ENCODE data around the gene ATP6V1D.

DNA sequence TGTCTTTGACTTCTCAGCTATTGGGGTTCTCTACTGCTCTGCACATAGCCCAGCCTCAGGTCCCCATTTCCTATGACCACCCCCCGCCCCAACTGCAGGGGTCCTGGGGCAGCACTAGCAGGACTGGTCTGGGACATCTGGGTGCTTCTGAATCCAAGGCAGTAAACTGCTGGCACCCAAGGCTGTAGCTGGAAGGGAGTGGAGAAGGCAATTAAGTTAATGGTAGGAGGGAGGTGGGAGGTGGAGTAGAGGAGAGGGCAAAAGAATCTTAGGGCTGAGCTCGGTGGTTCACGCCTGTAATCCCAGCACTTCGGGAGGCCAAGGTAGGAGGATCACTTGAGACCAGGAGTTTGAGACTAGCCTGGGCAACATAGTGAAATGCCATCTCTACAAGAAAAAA, 40.8 kb upstream of the ATP6V1D start:
- no peak for TF ChIP-seq EZH2 (IDR thresholded peaks at IDR 0.05; ENCODE audit: low read length, unreplicated experiment)
- TF ChIP-seq, protein P1, sequence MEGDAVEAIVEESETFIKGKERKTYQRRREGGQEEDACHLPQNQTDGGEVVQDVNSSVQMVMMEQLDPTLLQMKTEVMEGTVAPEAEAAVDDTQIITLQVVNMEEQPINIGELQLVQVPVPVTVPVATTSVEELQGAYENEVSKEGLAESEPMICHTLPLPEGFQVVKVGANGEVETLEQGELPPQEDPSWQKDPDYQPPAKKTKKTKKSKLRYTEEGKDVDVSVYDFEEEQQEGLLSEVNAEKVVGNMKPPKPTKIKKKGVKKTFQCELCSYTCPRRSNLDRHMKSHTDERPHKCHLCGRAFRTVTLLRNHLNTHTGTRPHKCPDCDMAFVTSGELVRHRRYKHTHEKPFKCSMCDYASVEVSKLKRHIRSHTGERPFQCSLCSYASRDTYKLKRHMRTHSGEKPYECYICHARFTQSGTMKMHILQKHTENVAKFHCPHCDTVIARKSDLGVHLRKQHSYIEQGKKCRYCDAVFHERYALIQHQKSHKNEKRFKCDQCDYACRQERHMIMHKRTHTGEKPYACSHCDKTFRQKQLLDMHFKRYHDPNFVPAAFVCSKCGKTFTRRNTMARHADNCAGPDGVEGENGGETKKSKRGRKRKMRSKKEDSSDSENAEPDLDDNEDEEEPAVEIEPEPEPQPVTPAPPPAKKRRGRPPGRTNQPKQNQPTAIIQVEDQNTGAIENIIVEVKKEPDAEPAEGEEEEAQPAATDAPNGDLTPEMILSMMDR (conservative IDR thresholded peaks at IDR 0.05; ENCODE audit: low read depth, low read length): no peak

Measured in PC-3 (cell line).